Cardiac muscle cell (in vitro differentiated cells and primary cell): ENCODE results near the gene SLK. TPM values are rescaled to one million over a fixed set of nuclear protein-coding genes. Genes with fewer than 3 reads are reported as not detected.
A peak's percentile ranks its signal among the peaks of the same experiment; 100 is the strongest.

Source experiments
- DNase-seq, 2 donors: peaks; one replicate each; pipeline versions ENCODE4 v3.0.0 to v3.0.0-alpha.2; 2010 to 2017; ENCODE audit warnings: low read depth in 1 of 2, low spot score in 1 of 2
- H3K27ac ChIP-seq: fragments of 200-600 bp; sonication (generic); 2 replicates; pipeline ENCODE4 v1.5.1; 2016
- H3K27me3 ChIP-seq: fragments of 200-600 bp; sonication (generic); 2 replicates; pipeline ENCODE4 v1.6.0; 2016; ENCODE audit warnings: control low read depth
- H3K36me3 ChIP-seq: fragments of 200-600 bp; sonication (generic); 2 replicates; pipeline ENCODE4 v1.5.1; 2016; ENCODE audit warnings: control low read depth
- H3K4me1 ChIP-seq: fragments of 200-600 bp; sonication (generic); 2 replicates; pipeline ENCODE4 v1.8.1; 2017; ENCODE audit warnings: low read depth, mild to moderate bottlenecking, mixed run types
- H3K4me3 ChIP-seq: fragments of 200-600 bp; sonication (generic); 2 replicates; pipeline ENCODE4 v1.5.1; 2016; ENCODE audit warnings: mild to moderate bottlenecking
- H3K9me3 ChIP-seq: fragments of 200-600 bp; sonication (generic); 2 replicates; pipeline ENCODE4 v1.5.1; 2017; ENCODE audit warnings: low read depth, mild to moderate bottlenecking, control low read depth
- polyA plus RNA-seq: library from polyadenylated mRNA; unstranded; fragments of >200 nt; fragmentation: Nextera tagmentation; extraction: Ambion mirVana; gene quantifications from 2 replicates; pipeline ENCODE4 v1.2.1, GENCODE V29; 2016
- total RNA-seq: library from RNA; depleted of rRNA; stranded (reverse); fragments of >200 nt; gene quantifications from 2 replicates; pipeline ENCODE4 v1.2.3, GENCODE V29; 2016
- TF ChIP-seq, protein P1 (sequence below): IDR thresholded peaks from 2 replicates; pipeline ENCODE4 v1.5.1; 2012; ENCODE audit warnings: low read depth, mild to moderate bottlenecking, low read length

The SLK gene
- total and polyA plus RNA-seq, 2 experiments from 2014 or later, result 24.1 to 43.8 TPM

DNA sequence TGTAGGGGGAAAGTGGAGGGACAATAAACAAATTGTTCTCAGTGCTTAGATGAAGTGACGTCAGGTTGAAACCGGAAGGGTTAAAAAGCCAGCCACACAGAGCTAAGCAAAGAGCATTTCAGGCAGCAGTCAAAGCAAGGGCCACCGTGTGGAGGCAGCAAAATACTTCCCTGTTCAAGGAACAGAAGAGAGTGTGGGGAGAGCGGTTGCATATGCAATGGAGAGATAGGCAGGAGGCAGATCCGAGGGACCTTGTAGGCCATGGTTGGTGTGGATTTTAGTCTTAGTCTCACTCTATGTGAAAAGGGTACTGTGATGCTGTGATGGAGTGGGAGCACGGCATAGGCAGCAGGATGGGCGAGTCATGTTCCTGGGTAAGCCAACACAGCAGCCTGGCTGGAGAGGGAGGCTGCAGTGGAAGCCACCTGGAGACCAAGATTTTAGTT is 45.2 kb upstream of the SLK start:
- peaks cover 34% of the 10 kb centered on the region for H3K4me1 ChIP-seq
- TF ChIP-seq, protein P1, sequence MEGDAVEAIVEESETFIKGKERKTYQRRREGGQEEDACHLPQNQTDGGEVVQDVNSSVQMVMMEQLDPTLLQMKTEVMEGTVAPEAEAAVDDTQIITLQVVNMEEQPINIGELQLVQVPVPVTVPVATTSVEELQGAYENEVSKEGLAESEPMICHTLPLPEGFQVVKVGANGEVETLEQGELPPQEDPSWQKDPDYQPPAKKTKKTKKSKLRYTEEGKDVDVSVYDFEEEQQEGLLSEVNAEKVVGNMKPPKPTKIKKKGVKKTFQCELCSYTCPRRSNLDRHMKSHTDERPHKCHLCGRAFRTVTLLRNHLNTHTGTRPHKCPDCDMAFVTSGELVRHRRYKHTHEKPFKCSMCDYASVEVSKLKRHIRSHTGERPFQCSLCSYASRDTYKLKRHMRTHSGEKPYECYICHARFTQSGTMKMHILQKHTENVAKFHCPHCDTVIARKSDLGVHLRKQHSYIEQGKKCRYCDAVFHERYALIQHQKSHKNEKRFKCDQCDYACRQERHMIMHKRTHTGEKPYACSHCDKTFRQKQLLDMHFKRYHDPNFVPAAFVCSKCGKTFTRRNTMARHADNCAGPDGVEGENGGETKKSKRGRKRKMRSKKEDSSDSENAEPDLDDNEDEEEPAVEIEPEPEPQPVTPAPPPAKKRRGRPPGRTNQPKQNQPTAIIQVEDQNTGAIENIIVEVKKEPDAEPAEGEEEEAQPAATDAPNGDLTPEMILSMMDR, result peak; percentile 20
- no peaks in the 10 kb centered on the region for H3K27me3 ChIP-seq
- H3K4me3 ChIP-seq, result no peak overlapping the region
- H3K36me3 ChIP-seq, result no peaks in the 10 kb centered on the region
- no peaks in the 10 kb centered on the region for H3K9me3 ChIP-seq
- H3K27ac ChIP-seq, result no peak overlapping the region
- peak; percentile 40 to 51 for DNase-seq

DNA sequence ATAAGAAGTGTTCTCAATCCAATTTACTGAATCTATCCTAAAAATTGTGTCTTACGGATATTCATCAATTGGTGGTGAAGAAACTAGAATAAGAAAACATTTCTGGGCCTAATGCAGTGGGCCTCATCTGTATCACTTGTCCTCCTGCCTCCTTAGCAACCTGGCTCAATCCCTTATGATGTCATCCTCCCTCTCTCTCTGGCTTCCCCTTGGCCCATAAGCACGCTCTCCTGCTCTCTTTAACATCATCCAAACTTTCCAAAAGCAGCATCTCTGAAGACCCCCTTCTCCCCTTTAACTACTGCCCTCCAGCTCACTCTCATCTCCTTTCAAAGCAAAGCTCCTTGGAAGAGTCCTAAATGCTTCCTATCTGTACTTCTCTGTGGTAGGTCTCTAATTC is 44.3 kb upstream of the SLK start:
- H3K4me3 ChIP-seq, result no peak overlapping the region

DNA sequence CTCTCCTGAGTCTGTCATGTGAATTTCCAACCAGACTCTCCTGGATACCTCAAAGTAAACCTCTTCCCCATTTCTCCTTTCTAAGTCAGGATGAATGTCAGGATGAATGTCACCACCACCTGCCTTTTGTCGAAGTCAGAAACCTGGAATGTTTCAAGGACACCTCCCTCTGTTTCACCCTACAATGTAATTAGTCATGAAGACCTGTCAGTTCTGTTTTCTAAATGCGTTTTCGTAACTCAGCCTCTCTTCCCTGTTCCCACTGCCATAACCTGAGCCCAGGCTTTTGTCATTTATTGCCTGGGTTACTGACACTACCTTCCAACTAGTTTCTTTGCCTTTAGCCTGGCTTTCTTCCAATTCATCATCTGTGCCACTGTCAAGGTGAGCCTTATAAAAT is 43.4 kb upstream of the SLK start:
- H3K9me3 ChIP-seq, result no peaks in the 10 kb centered on the region

More for the DNA sequence above, 44.3 kb upstream of the SLK start:
- Histone ChIP-seq H3K9me3 (no peaks in the 10 kb centered on the region), H3K27ac (no peak overlapping the region), H3K27me3 (no peaks in the 10 kb centered on the region), H3K36me3 (no peaks in the 10 kb centered on the region), H3K4me1 (peaks cover 27% of the 10 kb centered on the region)
- no peak for DNase-seq
- TF ChIP-seq, protein P1, result no peak

DNA sequence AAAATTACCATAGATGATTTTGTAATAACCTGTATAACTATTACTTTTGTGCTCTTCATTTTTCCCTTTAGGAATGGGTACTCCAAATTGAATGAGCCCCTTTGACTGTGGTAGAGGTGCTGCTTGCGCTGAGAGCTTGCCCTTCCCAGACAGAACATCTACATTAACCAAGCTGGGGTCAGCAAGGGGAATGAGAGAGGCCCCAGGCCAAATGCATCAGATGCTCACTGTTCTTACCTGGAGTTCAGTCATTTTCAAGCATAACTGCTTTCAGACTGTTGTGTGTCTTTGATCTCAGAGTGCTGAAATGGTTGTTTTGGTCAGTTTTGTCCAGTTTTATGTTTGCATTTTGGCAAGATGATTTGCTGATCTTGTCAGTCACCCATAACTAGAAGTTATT is 41.3 kb upstream of the SLK start:
- no peak for DNase-seq
- no peak overlapping the region for H3K4me3 ChIP-seq
- H3K36me3 ChIP-seq, result no peaks in the 10 kb centered on the region
- TF ChIP-seq, protein P1, result no peak
- H3K27ac ChIP-seq, result no peak overlapping the region
- H3K4me1 ChIP-seq, result peaks cover 20% of the 10 kb centered on the region
- no peaks in the 10 kb centered on the region for H3K27me3 ChIP-seq
- no peaks in the 10 kb centered on the region for H3K9me3 ChIP-seq

More for the DNA sequence above, 43.4 kb upstream of the SLK start:
- H3K36me3 ChIP-seq, result no peaks in the 10 kb centered on the region
- H3K4me3 ChIP-seq, result no peak overlapping the region
- peak in 1 of 2 donors; percentile 70 for DNase-seq
- TF ChIP-seq, protein P1, result no peak
- H3K27ac ChIP-seq, result peak overlapping the region; percentile 84
- H3K4me1 ChIP-seq, result peaks cover 26% of the 10 kb centered on the region
- no peaks in the 10 kb centered on the region for H3K27me3 ChIP-seq

DNA sequence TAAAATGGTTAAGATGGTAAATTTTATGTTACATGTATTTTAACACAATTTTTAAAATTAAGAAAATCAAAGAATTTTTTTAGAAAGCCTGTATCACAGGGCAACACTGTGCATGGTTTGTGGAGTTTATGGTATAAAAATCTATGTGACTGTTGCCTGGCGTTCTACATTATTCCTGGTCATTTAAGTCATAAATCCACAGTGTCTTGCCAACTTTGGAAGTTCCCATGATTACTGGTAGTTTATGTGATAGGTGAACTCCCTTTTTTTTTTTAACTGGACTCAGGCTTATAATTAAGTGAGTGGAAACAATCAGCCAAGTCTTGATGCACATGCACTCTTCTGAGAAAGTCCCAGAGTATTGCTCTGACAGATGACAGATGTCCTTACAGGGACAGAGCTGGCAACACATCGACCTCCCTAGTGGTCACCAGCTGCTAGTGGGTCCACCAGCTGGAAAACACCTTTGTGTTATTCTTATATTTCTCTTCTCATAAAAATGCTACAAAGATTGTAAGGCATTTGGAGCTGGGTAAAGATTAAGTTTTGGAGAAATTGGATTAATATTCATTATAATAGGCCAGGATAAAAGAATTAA is 40.1 kb upstream of the SLK start:
- DNase-seq, result peak in 1 of 2 donors; percentile 26
- TF ChIP-seq, protein P1, result no peak

DNA sequence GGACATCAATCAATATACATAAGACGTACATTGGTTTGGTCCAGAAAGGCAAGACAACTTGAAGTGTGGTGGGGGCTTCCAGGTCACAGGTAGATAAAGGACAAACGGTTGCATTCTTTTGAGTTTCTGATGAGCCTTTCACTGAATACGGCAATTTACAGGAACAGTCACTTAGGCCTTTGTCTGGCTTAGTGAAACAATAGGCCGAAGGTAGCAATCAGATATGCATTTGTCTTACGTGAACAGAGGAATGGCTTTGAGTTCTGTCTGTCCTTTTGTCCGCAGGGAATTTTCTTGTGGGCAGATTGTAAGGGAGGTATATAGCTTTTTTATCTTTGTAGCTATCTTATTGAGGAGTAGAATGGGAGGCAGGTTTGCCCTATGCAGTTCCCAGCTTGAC is 38.2 kb upstream of the SLK start:
- no peak for DNase-seq
- H3K27me3 ChIP-seq, result no peaks in the 10 kb centered on the region
- no peaks in the 10 kb centered on the region for H3K36me3 ChIP-seq
- peaks cover 5% of the 10 kb centered on the region for H3K4me1 ChIP-seq
- H3K27ac ChIP-seq, result no peak overlapping the region
- TF ChIP-seq, protein P1, result no peak
- no peak overlapping the region for H3K4me3 ChIP-seq
- H3K9me3 ChIP-seq, result no peaks in the 10 kb centered on the region

More for the DNA sequence above, 40.1 kb upstream of the SLK start:
- H3K36me3 ChIP-seq, result no peaks in the 10 kb centered on the region
- H3K27ac ChIP-seq, result no peak overlapping the region
- no peaks in the 10 kb centered on the region for H3K27me3 ChIP-seq
- H3K4me3 ChIP-seq, result no peak overlapping the region
- peaks cover 19% of the 10 kb centered on the region for H3K4me1 ChIP-seq
- no peaks in the 10 kb centered on the region for H3K9me3 ChIP-seq
